ENCODE results near the gene ZDHHC18.
A peak's percentile ranks its signal among the peaks of the same experiment; 100 is the strongest.

Gene ZDHHC18

DNA sequence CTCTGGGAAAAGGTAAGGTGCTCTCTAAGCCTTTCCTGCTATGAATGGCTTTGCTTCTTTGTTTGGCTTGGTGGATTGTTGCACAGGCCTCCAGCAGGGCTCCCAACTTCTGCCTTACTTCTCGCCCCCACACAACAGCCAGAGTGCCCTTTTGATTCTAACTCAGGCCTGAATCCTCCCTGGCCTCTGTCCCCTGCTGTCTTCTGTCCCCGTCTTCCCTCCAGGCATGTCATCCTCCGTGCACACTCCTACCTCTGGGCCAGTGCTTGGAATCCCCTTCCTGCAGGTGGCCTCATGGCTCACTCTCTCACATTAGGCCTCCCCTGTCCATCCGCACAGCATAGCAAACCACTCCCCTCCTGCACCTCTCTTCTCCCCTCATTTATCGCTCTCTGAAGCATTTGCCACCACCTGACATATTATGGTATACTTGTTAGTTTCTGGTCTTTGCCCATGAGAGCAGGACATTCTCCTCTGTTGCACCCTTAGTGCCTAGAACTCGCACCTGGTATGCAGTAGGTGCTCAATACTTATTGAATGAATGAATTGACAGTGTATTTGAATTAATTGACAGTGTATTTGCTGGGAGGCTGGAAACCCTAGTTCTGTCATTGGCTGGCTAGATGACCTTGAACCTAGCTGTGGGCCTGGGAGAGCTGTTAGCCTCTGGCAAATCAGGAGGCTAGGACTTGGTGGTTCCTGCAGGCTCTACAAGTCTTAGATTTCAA is 2.9 kb downstream of the ZDHHC18 start:
- no peak overlapping the region for H3K9ac ChIP-seq (ENCODE audit: low read depth, low read length, poor library complexity)
- H2BK5ac ChIP-seq (ENCODE audit: low read length), result no peak overlapping the region
- no peak overlapping the region for H2BK12ac ChIP-seq (ENCODE audit: low read length)
- no peak overlapping the region for H2AFZ ChIP-seq (ENCODE audit: low read length)
- H3K23ac ChIP-seq (ENCODE audit: low read depth, low read length, poor library complexity), result no peak overlapping the region
- H2BK15ac ChIP-seq (ENCODE audit: low read length), result no peak overlapping the region
- H2BK120ac ChIP-seq (ENCODE audit: low read depth, low read length), result no peak overlapping the region
- H3K9me3 ChIP-seq (replicated peaks in 1 of 2; ENCODE audit: control insufficient read depth in 2 of 2, insufficient read depth in 1 of 2, low read depth in 1 of 2, low read length in 2 of 2), result peaks cover 0 to 2% of the 10 kb centered on the region in 2 donors
- H3K14ac ChIP-seq (ENCODE audit: low read length), result no peak overlapping the region
- H3K4me1 ChIP-seq (ENCODE audit: control insufficient read depth in 2 of 2, insufficient read depth in 1 of 2, low read depth in 1 of 2, low read length in 2 of 2), result peaks cover 5 to 19% of the 10 kb centered on the region in 2 donors
- DNase-seq (ENCODE audit: low spot score), result no peak
- no peak overlapping the region for H4K91ac ChIP-seq (ENCODE audit: low read depth, low read length, poor library complexity)
- H3K4ac ChIP-seq (ENCODE audit: low read length), result no peak overlapping the region
- no peak overlapping the region for H3K4me2 ChIP-seq (ENCODE audit: insufficient read depth, low read length, poor library complexity, severe bottlenecking)
- peaks cover 24 to 53% of the 10 kb centered on the region in 2 donors for H3K36me3 ChIP-seq (replicated peaks in 1 of 2; ENCODE audit: control insufficient read depth in 2 of 2, insufficient read depth in 2 of 2, low read length in 2 of 2)
- H4K8ac ChIP-seq (ENCODE audit: low read depth, low read length), result no peak overlapping the region
- peak overlapping the region; percentile 13 for H3K27ac ChIP-seq (replicated peaks; ENCODE audit: low read length)
- H3K79me1 ChIP-seq (ENCODE audit: low read depth, low read length), result peaks cover 28% of the 10 kb centered on the region
- WGBS, 2 donors (ENCODE audit: extremely low coverage in 2 of 2, insufficient read length in 2 of 2, insufficient replicate concordance in 1 of 2), result no CpG with 5 or more reads among the region's 6 CpGs
- no peak overlapping the region for H3K4me3 ChIP-seq (ENCODE audit: low read length in 2 of 2)
- H3K27me3 ChIP-seq (ENCODE audit: control insufficient read depth in 3 of 3, insufficient read depth in 3 of 3, low read depth in 1 of 3, low read length in 3 of 3), result no peaks in the 10 kb centered on the region
- no peak overlapping the region for H3K18ac ChIP-seq (ENCODE audit: low read length)
- H2AK5ac ChIP-seq (ENCODE audit: low read depth, low read length), result peak overlapping the region; percentile 33

- Histone ChIP-seq H2AFZ (ENCODE audit: low read length) (no peak overlapping the region), H3K79me1 (ENCODE audit: low read depth, low read length) (peaks cover 32% of the 10 kb centered on the region), H3K36me3 (replicated peaks in 1 of 2; ENCODE audit: control insufficient read depth in 2 of 2, insufficient read depth in 2 of 2, low read length in 2 of 2) (peaks cover 34 to 68% of the 10 kb centered on the region in 2 donors), H3K4me1 (ENCODE audit: control insufficient read depth in 2 of 2, insufficient read depth in 1 of 2, low read depth in 1 of 2, low read length in 2 of 2) (peaks cover 5 to 18% of the 10 kb centered on the region in 2 donors), H3K18ac (ENCODE audit: low read length) (no peak overlapping the region), H3K4me2 (ENCODE audit: insufficient read depth, low read length, poor library complexity, severe bottlenecking) (no peak overlapping the region), H2BK15ac (ENCODE audit: low read length) (no peak overlapping the region), H3K4ac (ENCODE audit: low read length) (no peak overlapping the region), H2BK120ac (ENCODE audit: low read depth, low read length) (no peak overlapping the region), H2BK12ac (ENCODE audit: low read length) (no peak overlapping the region), H2AK5ac (ENCODE audit: low read depth, low read length) (no peak overlapping the region), H4K8ac (ENCODE audit: low read depth, low read length) (no peak overlapping the region), H3K23ac (ENCODE audit: low read depth, low read length, poor library complexity) (no peak overlapping the region), H3K27me3 (ENCODE audit: control insufficient read depth in 3 of 3, insufficient read depth in 3 of 3, low read depth in 1 of 3, low read length in 3 of 3) (peaks cover 0 to 1% (median 0%) of the 10 kb centered on the region in 3 experiments), H3K9me3 (replicated peaks in 1 of 2; ENCODE audit: control insufficient read depth in 2 of 2, insufficient read depth in 1 of 2, low read depth in 1 of 2, low read length in 2 of 2) (peaks cover 0 to 4% of the 10 kb centered on the region in 2 donors), H2BK5ac (ENCODE audit: low read length) (no peak overlapping the region), H3K4me3 (ENCODE audit: low read length in 2 of 2) (no peak overlapping the region), H4K91ac (ENCODE audit: low read depth, low read length, poor library complexity) (no peak overlapping the region), H3K9ac (ENCODE audit: low read depth, low read length, poor library complexity) (no peak overlapping the region), H3K27ac (replicated peaks; ENCODE audit: low read length) (no peak overlapping the region), H3K14ac (ENCODE audit: low read length) (no peak overlapping the region)
- no CpG with 5 or more reads among the region's 3 CpGs for WGBS, 2 donors (ENCODE audit: extremely low coverage in 2 of 2, insufficient read length in 2 of 2, insufficient replicate concordance in 1 of 2)
- no peak for DNase-seq (ENCODE audit: low spot score)
Observed at GRCh38 chr1:26831059-26831458, 4.6 kb downstream of the ZDHHC18 start.

- no peak overlapping the region for H3K27ac ChIP-seq (replicated peaks; ENCODE audit: low read length)
- no peak overlapping the region for H2BK15ac ChIP-seq (ENCODE audit: low read length)
- H3K14ac ChIP-seq (ENCODE audit: low read length), result no peak overlapping the region
- H3K9ac ChIP-seq (ENCODE audit: low read depth, low read length, poor library complexity), result no peak overlapping the region
- no peak overlapping the region for H2AFZ ChIP-seq (ENCODE audit: low read length)
- no peak for DNase-seq (ENCODE audit: low spot score)
- H3K36me3 ChIP-seq (replicated peaks in 1 of 2; ENCODE audit: control insufficient read depth in 2 of 2, insufficient read depth in 2 of 2, low read length in 2 of 2), result peaks cover 37 to 72% of the 10 kb centered on the region in 2 donors
- no CpG with 5 or more reads among the region's 3 CpGs for WGBS, 2 donors (ENCODE audit: extremely low coverage in 2 of 2, insufficient read length in 2 of 2, insufficient replicate concordance in 1 of 2)
- H2BK5ac ChIP-seq (ENCODE audit: low read length), result no peak overlapping the region
- peaks cover 0 to 1% (median 0%) of the 10 kb centered on the region in 3 experiments for H3K27me3 ChIP-seq (ENCODE audit: control insufficient read depth in 3 of 3, insufficient read depth in 3 of 3, low read depth in 1 of 3, low read length in 3 of 3)
- no peak overlapping the region for H4K91ac ChIP-seq (ENCODE audit: low read depth, low read length, poor library complexity)
- H3K4me3 ChIP-seq (ENCODE audit: low read length in 2 of 2), result no peak overlapping the region
- H2BK12ac ChIP-seq (ENCODE audit: low read length), result no peak overlapping the region
- peaks cover 0 to 4% of the 10 kb centered on the region in 2 donors for H3K9me3 ChIP-seq (replicated peaks in 1 of 2; ENCODE audit: control insufficient read depth in 2 of 2, insufficient read depth in 1 of 2, low read depth in 1 of 2, low read length in 2 of 2)
- no peak overlapping the region for H3K18ac ChIP-seq (ENCODE audit: low read length)
- H3K4me2 ChIP-seq (ENCODE audit: insufficient read depth, low read length, poor library complexity, severe bottlenecking), result no peak overlapping the region
- H2BK120ac ChIP-seq (ENCODE audit: low read depth, low read length), result no peak overlapping the region
- no peak overlapping the region for H3K23ac ChIP-seq (ENCODE audit: low read depth, low read length, poor library complexity)
- H2AK5ac ChIP-seq (ENCODE audit: low read depth, low read length), result no peak overlapping the region
- peaks cover 32% of the 10 kb centered on the region for H3K79me1 ChIP-seq (ENCODE audit: low read depth, low read length)
- H3K4ac ChIP-seq (ENCODE audit: low read length), result no peak overlapping the region
- no peak overlapping the region for H4K8ac ChIP-seq (ENCODE audit: low read depth, low read length)
- H3K4me1 ChIP-seq (ENCODE audit: control insufficient read depth in 2 of 2, insufficient read depth in 1 of 2, low read depth in 1 of 2, low read length in 2 of 2), result peaks cover 5 to 15% of the 10 kb centered on the region in 2 donors
Observed at GRCh38 chr1:26831546-26832248, 5.2 kb downstream of the ZDHHC18 start.
